Kasumi-1 (cell line): ENCODE measurements around the gene PPT2.
"Not testable (repeated sequence)": the region's sequence is repeated elsewhere in the genome, so short reads cannot be mapped to it uniquely, and the experiment has no call there.

ENCODE experiments used
- DNase-seq, 2 experiments: peaks; one replicate each; lab custom pipeline; 2025; lab: John Stamatoyannopoulos, UW

Gene PPT2

DNA sequence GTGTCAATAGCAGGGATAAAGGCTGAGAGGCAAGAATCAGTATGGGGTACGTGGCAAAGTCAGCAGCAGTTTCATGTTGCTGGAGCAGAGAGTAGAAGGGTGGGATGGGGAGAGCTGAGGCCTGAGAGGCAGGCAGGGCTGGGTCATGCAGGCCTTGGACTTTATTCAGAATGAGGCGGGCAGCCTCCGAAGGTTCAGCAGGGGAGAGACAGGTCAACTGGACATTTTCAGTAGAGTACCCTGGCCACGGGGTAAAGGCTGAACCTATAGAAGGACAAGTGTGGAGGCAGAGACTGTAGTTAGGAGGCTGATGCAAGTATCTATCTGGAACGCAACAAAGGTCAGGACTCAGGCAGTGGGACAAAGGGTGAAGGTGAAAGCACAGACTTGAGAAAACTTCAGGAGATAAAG, 56.3 kb downstream of the PPT2 start:
- no peak for DNase-seq

DNA sequence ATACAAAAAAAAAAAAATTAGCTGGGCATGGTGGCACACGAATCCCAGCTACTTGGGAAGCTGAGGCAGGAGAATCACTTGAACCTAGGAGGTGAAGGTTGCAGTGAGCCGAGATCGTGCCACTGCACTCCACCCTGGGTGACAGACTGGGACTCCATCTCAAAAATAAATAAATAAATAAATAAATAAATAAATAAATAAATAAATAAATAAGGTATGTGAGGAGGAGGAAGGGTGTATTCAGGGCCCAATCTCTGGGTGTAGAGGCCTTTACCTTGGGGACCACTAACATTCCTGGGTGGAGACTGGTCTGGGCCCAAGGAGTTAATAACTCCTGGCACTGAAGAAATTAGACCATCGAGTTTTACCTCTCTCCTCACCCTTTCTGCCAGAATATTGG, 57.5 kb downstream of the PPT2 start:
- not testable (repeated sequence) for DNase-seq

DNA sequence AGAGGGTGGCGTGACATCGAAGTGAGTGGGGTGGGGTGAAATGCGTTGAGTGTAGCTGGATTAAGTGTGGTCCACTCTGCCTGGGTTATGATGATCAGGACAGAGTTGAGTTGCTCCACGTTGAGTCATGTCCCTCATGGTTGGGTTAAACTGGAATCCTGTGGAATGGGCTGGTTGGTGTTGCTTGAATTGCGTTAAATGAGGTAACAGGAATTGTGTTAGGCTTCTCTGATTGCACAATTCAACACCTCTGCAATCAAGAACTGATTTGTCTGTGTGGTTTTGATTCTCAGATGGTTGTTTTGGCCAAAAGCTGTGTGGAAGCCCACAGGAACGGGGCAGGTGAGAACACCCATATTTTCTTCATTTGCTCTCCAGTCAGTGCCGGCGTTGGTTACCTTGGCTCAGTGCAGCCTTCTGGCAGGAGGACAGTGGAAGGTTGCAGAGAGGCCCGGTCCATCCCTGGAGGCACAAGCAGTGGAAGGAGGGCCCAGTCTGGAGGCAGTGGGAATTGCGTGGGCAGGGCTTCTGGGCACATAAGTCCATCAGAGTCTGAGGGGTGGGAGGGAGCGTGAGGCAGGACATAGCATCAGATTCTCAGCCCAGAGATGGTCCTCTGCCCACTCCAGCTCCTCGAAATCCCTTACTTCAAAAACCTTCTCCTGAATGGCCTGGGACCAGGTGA, 58.3 kb downstream of the PPT2 start:
- DNase-seq, result no peak
